ENCODE results near the gene NXT1.

GRCh38 chr20:23317081-23317480 is 33.5 kb upstream of the NXT1 start:
- TF ChIP-seq CTCF (conservative IDR thresholded peaks at IDR 0.05 in 1 of 2, IDR thresholded peaks at IDR 0.05 in 1 of 2; ENCODE audit: extremely low read depth in 1 of 2, insufficient read depth in 1 of 2, low read depth in 1 of 2, low read length in 2 of 2) (no peak), EZH2 (IDR thresholded peaks at IDR 0.05; ENCODE audit: borderline replicate concordance, low read length) (no peak)
